ENCODE results near the gene DMAP1.

The DMAP1 gene

GRCh38 chr1:44256762-44257554 lies 43.7 kb downstream of the DMAP1 start:
- DNase-seq = no peak

GRCh38 chr1:44259090-44259489 lies 45.8 kb downstream of the DMAP1 start:
- DNase-seq = no peak

GRCh38 chr1:44260792-44261170 lies 47.5 kb downstream of the DMAP1 start:
- DNase-seq = no peak

GRCh38 chr1:44261171-44261817 lies 48.0 kb downstream of the DMAP1 start:
- DNase-seq = no peak

- DNase-seq = no peak
Measured at GRCh38 chr1:44261962-44262361, 48.7 kb downstream of the DMAP1 start.

- DNase-seq = no peak
Measured at GRCh38 chr1:44262414-44262813, 49.1 kb downstream of the DMAP1 start.

GRCh38 chr1:44262816-44263567 lies 49.7 kb downstream of the DMAP1 start:
- no peak for DNase-seq

GRCh38 chr1:44263568-44264450 lies 50.5 kb downstream of the DMAP1 start:
- DNase-seq = no peak

GRCh38 chr1:44264451-44264771 lies 51.1 kb downstream of the DMAP1 start:
- no peak for DNase-seq

GRCh38 chr1:44265656-44266358 lies 52.5 kb downstream of the DMAP1 start:
- DNase-seq = no peak

GRCh38 chr1:44266400-44267344 lies 53.4 kb downstream of the DMAP1 start:
- DNase-seq = no peak

GRCh38 chr1:44267438-44267837 lies 54.2 kb downstream of the DMAP1 start:
- DNase-seq = no peak

GRCh38 chr1:44268054-44268453 lies 54.8 kb downstream of the DMAP1 start:
- no peak for DNase-seq

Measured in right hindlimb (tissue), 1 donor.